ENCODE data around the gene ESR2. TPM values are rescaled to one million over a fixed set of nuclear protein-coding genes. Genes with fewer than 3 reads are reported as not detected.

ESR2 gene
- total and polyA plus RNA-seq, 4 donors, result 0.01 to 0.28 (median 0.09) TPM

DNA sequence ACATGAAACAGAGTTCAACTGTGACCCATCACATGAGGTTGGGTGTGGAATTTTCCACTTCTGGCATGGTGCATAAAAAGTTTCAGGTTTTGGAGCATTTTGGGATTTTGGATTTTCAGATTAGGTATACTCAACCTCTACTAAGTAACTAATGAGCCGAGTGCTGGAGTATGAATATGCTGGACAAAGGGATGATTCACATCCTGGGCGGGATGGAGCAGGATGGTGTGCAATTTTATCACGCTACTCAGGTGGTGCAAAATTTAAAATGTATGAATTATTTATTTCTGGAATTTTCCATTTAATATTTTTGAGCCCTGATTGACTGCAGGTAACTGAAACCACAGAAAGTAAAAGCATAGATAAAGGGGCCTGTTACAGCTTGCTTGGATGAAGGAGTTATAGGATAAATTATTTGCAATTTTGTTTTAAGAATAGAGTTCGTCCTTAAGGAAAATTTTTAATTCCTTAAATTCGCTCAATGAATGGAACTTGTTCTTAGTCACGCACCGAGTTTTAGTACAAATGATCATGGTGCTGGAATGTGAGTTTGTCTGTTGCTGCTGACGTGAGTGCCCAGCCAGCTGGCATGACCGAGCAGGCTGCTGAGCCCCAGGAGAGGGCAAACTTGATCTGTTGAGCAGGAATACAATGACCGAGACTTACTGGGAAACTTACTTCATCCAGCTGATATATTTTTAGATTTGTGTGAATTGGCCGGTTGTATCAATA is 176.3 kb downstream of the ESR2 start (continued):
- TF ChIP-seq RAD21 (IDR thresholded peaks at IDR 0.05) (peak; percentile 33 to 51), HNF4A (conservative IDR thresholded peaks at IDR 0.05) (peak; percentile 50 to 71), RXRA (IDR thresholded peaks at IDR 0.05) (peak; percentile 31 to 83)
- TF ChIP-seq, protein P1, sequence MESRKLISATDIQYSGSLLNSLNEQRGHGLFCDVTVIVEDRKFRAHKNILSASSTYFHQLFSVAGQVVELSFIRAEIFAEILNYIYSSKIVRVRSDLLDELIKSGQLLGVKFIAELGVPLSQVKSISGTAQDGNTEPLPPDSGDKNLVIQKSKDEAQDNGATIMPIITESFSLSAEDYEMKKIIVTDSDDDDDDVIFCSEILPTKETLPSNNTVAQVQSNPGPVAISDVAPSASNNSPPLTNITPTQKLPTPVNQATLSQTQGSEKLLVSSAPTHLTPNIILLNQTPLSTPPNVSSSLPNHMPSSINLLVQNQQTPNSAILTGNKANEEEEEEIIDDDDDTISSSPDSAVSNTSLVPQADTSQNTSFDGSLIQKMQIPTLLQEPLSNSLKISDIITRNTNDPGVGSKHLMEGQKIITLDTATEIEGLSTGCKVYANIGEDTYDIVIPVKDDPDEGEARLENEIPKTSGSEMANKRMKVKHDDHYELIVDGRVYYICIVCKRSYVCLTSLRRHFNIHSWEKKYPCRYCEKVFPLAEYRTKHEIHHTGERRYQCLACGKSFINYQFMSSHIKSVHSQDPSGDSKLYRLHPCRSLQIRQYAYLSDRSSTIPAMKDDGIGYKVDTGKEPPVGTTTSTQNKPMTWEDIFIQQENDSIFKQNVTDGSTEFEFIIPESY (IDR thresholded peaks at IDR 0.05), result no peak
- TF ChIP-seq, protein P2, sequence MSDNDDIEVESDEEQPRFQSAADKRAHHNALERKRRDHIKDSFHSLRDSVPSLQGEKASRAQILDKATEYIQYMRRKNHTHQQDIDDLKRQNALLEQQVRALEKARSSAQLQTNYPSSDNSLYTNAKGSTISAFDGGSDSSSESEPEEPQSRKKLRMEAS (IDR thresholded peaks at IDR 0.05), result peak; percentile 47

DNA sequence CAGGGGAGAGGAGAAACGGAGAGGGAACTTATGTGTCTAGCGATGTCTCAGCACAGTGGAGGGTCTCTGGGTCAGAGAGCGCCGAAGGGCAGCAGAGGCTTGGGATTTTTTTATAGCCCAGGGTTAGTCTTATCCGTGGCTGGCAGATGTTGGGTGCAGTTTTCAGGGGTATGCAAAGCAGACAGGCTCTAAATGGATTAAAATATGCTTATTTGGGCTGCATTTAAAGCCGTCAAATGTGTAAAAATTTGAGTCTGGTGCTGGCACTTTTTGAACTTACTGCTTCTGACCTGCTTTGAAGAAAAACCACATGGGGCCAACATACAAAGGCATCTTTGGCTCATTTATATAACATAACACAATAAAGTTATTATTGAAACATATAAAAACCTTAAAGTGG is 178.8 kb downstream of the ESR2 start:
- WGBS, result 96% methylated on average over 6 of the region's 6 CpGs
- peak overlapping the region; percentile 95 to 96 for H3K27ac ChIP-seq (ENCODE audit: low read depth in 1 of 2, low read length in 2 of 2)

More for the DNA sequence above, 178.8 kb downstream of the ESR2 start:
- H3K9me3 ChIP-seq (ENCODE audit: control insufficient read depth in 4 of 4, low read length in 3 of 4), result no peaks in the 10 kb centered on the region
- TF ChIP-seq FOXA1 (IDR thresholded peaks at IDR 0.05), result no peak
- TF ChIP-seq FOXA2 (IDR thresholded peaks at IDR 0.05), result no peak
- no peak for TF ChIP-seq HNF4G (IDR thresholded peaks at IDR 0.05)
- TF ChIP-seq JUND (IDR thresholded peaks at IDR 0.05), result no peak
- TF ChIP-seq GABPA (IDR thresholded peaks at IDR 0.05 in 1 of 2, conservative IDR thresholded peaks at IDR 0.05 in 1 of 2), result no peak
- TF ChIP-seq TAF1 (conservative IDR thresholded peaks at IDR 0.05), result no peak
- no peak for TF ChIP-seq NR2F2 (IDR thresholded peaks at IDR 0.05)
- TF ChIP-seq, protein P3, sequence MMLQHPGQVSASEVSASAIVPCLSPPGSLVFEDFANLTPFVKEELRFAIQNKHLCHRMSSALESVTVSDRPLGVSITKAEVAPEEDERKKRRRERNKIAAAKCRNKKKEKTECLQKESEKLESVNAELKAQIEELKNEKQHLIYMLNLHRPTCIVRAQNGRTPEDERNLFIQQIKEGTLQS (IDR thresholded peaks at IDR 0.05), result no peak
- TF ChIP-seq HNF4A (conservative IDR thresholded peaks at IDR 0.05), result no peak
- TF ChIP-seq, protein P4, sequence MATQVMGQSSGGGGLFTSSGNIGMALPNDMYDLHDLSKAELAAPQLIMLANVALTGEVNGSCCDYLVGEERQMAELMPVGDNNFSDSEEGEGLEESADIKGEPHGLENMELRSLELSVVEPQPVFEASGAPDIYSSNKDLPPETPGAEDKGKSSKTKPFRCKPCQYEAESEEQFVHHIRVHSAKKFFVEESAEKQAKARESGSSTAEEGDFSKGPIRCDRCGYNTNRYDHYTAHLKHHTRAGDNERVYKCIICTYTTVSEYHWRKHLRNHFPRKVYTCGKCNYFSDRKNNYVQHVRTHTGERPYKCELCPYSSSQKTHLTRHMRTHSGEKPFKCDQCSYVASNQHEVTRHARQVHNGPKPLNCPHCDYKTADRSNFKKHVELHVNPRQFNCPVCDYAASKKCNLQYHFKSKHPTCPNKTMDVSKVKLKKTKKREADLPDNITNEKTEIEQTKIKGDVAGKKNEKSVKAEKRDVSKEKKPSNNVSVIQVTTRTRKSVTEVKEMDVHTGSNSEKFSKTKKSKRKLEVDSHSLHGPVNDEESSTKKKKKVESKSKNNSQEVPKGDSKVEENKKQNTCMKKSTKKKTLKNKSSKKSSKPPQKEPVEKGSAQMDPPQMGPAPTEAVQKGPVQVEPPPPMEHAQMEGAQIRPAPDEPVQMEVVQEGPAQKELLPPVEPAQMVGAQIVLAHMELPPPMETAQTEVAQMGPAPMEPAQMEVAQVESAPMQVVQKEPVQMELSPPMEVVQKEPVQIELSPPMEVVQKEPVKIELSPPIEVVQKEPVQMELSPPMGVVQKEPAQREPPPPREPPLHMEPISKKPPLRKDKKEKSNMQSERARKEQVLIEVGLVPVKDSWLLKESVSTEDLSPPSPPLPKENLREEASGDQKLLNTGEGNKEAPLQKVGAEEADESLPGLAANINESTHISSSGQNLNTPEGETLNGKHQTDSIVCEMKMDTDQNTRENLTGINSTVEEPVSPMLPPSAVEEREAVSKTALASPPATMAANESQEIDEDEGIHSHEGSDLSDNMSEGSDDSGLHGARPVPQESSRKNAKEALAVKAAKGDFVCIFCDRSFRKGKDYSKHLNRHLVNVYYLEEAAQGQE (IDR thresholded peaks at IDR 0.05), result no peak
- no peak for TF ChIP-seq RAD21 (IDR thresholded peaks at IDR 0.05)
- TF ChIP-seq, protein P2 (IDR thresholded peaks at IDR 0.05), result no peak
- TF ChIP-seq, protein P5, sequence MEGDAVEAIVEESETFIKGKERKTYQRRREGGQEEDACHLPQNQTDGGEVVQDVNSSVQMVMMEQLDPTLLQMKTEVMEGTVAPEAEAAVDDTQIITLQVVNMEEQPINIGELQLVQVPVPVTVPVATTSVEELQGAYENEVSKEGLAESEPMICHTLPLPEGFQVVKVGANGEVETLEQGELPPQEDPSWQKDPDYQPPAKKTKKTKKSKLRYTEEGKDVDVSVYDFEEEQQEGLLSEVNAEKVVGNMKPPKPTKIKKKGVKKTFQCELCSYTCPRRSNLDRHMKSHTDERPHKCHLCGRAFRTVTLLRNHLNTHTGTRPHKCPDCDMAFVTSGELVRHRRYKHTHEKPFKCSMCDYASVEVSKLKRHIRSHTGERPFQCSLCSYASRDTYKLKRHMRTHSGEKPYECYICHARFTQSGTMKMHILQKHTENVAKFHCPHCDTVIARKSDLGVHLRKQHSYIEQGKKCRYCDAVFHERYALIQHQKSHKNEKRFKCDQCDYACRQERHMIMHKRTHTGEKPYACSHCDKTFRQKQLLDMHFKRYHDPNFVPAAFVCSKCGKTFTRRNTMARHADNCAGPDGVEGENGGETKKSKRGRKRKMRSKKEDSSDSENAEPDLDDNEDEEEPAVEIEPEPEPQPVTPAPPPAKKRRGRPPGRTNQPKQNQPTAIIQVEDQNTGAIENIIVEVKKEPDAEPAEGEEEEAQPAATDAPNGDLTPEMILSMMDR (IDR thresholded peaks at IDR 0.05; ENCODE audit: low read depth, low read length, missing input control), result no peak
- no peak for TF ChIP-seq YY1 (IDR thresholded peaks at IDR 0.05)
- peaks cover 4 to 12% (median 8%) of the 10 kb centered on the region in 4 donors for H3K36me3 ChIP-seq (ENCODE audit: control insufficient read depth in 4 of 4, insufficient read depth in 3 of 4, low read depth in 1 of 4, low read length in 3 of 4)
- DNase-seq (ENCODE audit: low spot score), result no peak
- no peak overlapping the region for H3K4me3 ChIP-seq (ENCODE audit: low read depth in 1 of 3, low read length in 3 of 3)
- peaks cover 0 to 18% (median 6%) of the 10 kb centered on the region in 4 donors for H3K4me1 ChIP-seq (ENCODE audit: control insufficient read depth in 4 of 4, insufficient read depth in 4 of 4, low read length in 3 of 4)
- no peaks in the 10 kb centered on the region for H3K27me3 ChIP-seq (ENCODE audit: control insufficient read depth in 4 of 4, insufficient read depth in 4 of 4, low read length in 3 of 4)
- no peak overlapping the region for H3K9ac ChIP-seq (ENCODE audit: low read depth in 1 of 2, low read length in 2 of 2)

All from liver (tissue), 9 donors.